ENCODE data around the gene WIF1. TPM values are rescaled to one million over a fixed set of nuclear protein-coding genes. Genes with fewer than 3 reads are reported as not detected.

Gene WIF1
- total RNA-seq, 1 donor from 2014 or later = 1.0 TPM

DNA sequence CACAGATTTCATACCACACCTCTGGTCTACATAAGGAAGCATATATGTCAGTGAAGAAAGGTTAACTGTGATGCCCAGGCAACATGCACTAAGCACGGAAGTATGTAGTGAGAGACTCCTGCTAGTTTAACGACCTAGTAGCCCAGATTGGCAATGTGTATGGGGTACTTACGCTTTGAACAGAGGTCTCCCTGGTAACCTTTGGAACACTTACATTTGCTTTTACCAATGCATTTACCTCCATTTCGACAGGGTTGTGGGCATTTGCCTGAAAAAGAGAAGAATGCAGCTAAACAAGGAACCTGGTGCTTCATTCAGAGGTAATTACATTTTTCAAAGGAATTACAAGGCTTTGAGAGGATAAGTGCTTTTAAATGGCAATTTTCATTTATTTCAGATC lies 65.2 kb downstream of the WIF1 start:
- H3K36me3 ChIP-seq (ENCODE audit: control insufficient read depth in 3 of 3, insufficient read depth in 3 of 3, low read length in 3 of 3) = no peaks in the 10 kb centered on the region
- no peak overlapping the region for H3K4me3 ChIP-seq (ENCODE audit: low read length in 3 of 3)
- H3K9ac ChIP-seq (ENCODE audit: low read depth in 1 of 3, low read length in 3 of 3) = no peak overlapping the region
- peaks cover 0 to 4% (median 3%) of the 10 kb centered on the region in 3 donors for H3K27me3 ChIP-seq (ENCODE audit: control insufficient read depth in 3 of 3, insufficient read depth in 3 of 3, low read length in 3 of 3)
- no peaks in the 10 kb centered on the region for H3K4me1 ChIP-seq (ENCODE audit: control insufficient read depth in 3 of 3, insufficient read depth in 3 of 3, low read length in 3 of 3)
- H3K27ac ChIP-seq (ENCODE audit: low read depth, low read length) = no peak overlapping the region
- H3K9me3 ChIP-seq (ENCODE audit: control insufficient read depth in 3 of 3, low read length in 3 of 3) = no peaks in the 10 kb centered on the region

DNA sequence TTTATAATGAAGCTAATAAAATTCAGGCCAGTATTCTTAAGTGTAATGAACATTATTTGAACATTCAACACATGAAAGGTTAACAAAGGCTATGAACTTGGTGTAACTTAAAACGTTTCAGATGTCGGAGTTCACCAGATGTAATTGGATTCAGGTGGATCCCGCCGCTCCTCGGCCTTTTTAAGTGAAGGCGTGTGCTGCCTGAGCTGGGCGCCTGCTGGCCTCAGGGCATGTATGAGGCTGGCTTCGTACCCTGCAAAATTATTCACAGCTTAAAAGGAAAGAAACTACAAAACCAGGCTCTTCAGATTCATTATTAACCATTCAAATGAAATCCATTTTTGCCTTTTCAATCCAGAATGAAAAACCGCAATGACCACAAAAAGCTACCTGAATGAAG lies 69.9 kb downstream of the WIF1 start:
- no peak overlapping the region for H3K9ac ChIP-seq (ENCODE audit: low read depth in 1 of 3, low read length in 3 of 3)
- no peak overlapping the region for H3K4me3 ChIP-seq (ENCODE audit: low read length in 3 of 3)
- peaks cover 0 to 7% (median 3%) of the 10 kb centered on the region in 3 donors for H3K27me3 ChIP-seq (ENCODE audit: control insufficient read depth in 3 of 3, insufficient read depth in 3 of 3, low read length in 3 of 3)

DNA sequence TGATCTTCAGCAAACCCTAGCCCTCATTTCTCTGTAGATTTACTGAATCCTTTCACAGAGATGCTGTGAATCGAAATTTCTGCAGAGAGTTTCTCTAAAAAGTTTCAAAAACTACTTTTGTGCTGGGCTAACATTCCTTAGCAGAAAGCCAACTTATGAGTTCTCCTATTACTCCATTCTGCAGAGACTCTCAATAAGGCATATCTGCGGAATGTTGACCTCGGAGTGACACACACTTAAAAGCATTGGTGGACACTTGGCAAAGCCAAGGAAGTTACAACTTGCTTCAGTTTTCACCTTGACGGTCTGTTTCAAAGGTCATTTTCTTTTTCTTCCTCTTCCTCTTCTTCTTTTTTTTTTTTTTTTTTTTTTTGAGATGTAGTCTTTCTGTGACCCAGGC lies 75.8 kb downstream of the WIF1 start:
- Histone ChIP-seq H3K9ac (ENCODE audit: low read depth in 1 of 3, low read length in 3 of 3) (no peak overlapping the region), H3K4me1 (ENCODE audit: control insufficient read depth in 3 of 3, insufficient read depth in 3 of 3, low read length in 3 of 3) (no peaks in the 10 kb centered on the region), H3K27me3 (ENCODE audit: control insufficient read depth in 3 of 3, insufficient read depth in 3 of 3, low read length in 3 of 3) (peaks cover 0 to 3% (median 0%) of the 10 kb centered on the region in 3 donors), H3K36me3 (ENCODE audit: control insufficient read depth in 3 of 3, insufficient read depth in 3 of 3, low read length in 3 of 3) (no peaks in the 10 kb centered on the region), H3K9me3 (ENCODE audit: control insufficient read depth in 3 of 3, low read length in 3 of 3) (peaks cover 0 to 2% (median 0%) of the 10 kb centered on the region in 3 donors), H3K4me3 (ENCODE audit: low read length in 3 of 3) (no peak overlapping the region), H3K27ac (ENCODE audit: low read depth, low read length) (no peak overlapping the region)

More for the DNA sequence above, 69.9 kb downstream of the WIF1 start:
- Histone ChIP-seq H3K27ac (ENCODE audit: low read depth, low read length) (no peak overlapping the region), H3K9me3 (ENCODE audit: control insufficient read depth in 3 of 3, low read length in 3 of 3) (no peaks in the 10 kb centered on the region), H3K36me3 (ENCODE audit: control insufficient read depth in 3 of 3, insufficient read depth in 3 of 3, low read length in 3 of 3) (no peaks in the 10 kb centered on the region), H3K4me1 (ENCODE audit: control insufficient read depth in 3 of 3, insufficient read depth in 3 of 3, low read length in 3 of 3) (no peaks in the 10 kb centered on the region)

DNA sequence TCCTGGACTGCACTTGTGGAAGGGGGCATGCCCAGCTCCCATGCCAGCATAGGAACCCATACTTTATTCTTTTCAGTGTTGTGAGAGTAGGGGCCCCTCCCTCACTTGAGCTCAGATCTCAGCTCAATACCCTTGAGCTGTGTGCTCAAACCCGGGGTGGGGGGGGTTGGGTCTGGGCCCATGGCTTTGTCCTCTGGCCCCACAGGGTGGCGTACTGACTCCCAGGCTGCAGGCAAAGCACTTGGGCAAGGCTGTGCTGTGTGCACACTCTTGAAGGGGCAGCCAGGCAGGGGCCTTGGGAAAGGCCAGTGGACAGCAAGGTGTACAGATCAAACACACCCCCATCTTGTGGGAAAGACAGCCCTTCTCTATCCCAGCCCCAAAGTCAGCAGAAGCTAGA lies 81.8 kb downstream of the WIF1 start:
- H3K27ac ChIP-seq (ENCODE audit: low read depth, low read length) = no peak overlapping the region
- H3K9me3 ChIP-seq (ENCODE audit: control insufficient read depth in 3 of 3, low read length in 3 of 3) = peaks cover 0 to 2% (median 0%) of the 10 kb centered on the region in 3 donors
- no peak overlapping the region for H3K9ac ChIP-seq (ENCODE audit: low read depth in 1 of 3, low read length in 3 of 3)
- peaks cover 0 to 3% (median 0%) of the 10 kb centered on the region in 3 donors for H3K27me3 ChIP-seq (ENCODE audit: control insufficient read depth in 3 of 3, insufficient read depth in 3 of 3, low read length in 3 of 3)
- no peak overlapping the region for H3K4me3 ChIP-seq (ENCODE audit: low read length in 3 of 3)
- H3K36me3 ChIP-seq (ENCODE audit: control insufficient read depth in 3 of 3, insufficient read depth in 3 of 3, low read length in 3 of 3) = no peaks in the 10 kb centered on the region
- no peaks in the 10 kb centered on the region for H3K4me1 ChIP-seq (ENCODE audit: control insufficient read depth in 3 of 3, insufficient read depth in 3 of 3, low read length in 3 of 3)

DNA sequence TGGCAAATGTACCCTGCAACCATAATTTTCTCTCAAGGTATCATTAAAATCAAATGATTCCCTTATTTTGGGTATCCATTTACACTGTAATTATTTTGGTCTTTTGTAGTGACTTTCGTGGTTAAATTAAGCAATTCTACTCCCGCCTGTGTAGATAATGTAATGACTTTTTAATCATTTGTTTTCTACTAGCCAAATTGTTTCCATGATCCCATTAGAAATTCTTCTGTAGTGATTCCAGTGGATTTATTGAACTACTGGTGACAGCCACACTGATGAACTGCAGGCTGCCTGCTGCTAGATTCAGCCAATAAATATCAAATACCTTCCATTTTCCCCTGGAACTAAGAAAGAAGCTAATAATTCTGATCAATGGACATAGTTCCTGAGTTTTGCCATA lies 96.0 kb downstream of the WIF1 start:
- no peak overlapping the region for H3K9ac ChIP-seq (ENCODE audit: low read depth in 1 of 3, low read length in 3 of 3)

DNA sequence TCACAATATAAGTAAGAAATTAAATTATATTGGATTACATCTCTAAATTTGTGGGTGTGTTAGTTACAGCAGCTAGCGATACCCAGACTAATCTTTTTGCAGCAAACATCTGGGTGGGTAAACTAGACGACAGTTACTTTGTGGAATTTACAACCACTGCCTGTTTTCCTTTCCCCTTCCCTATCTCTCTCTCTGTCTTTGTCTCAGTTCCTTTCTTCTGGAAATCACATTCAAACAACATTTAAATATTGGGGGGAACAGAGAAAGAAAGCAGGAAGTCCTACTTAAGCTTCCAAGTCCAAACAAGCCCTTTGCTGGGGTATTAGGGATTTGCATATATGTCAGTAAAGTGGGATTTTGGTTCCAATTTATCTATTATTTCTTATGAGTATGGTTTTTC lies 97.6 kb downstream of the WIF1 start:
- H3K9me3 ChIP-seq (ENCODE audit: control insufficient read depth in 3 of 3, low read length in 3 of 3) = peaks cover 0 to 3% (median 0%) of the 10 kb centered on the region in 3 donors
- H3K9ac ChIP-seq (ENCODE audit: low read depth in 1 of 3, low read length in 3 of 3) = no peak overlapping the region
- H3K4me3 ChIP-seq (ENCODE audit: low read length in 3 of 3) = no peak overlapping the region
- H3K27ac ChIP-seq (ENCODE audit: low read depth, low read length) = no peak overlapping the region
- no peaks in the 10 kb centered on the region for H3K27me3 ChIP-seq (ENCODE audit: control insufficient read depth in 3 of 3, insufficient read depth in 3 of 3, low read length in 3 of 3)
- H3K36me3 ChIP-seq (ENCODE audit: control insufficient read depth in 3 of 3, insufficient read depth in 3 of 3, low read length in 3 of 3) = no peaks in the 10 kb centered on the region
- H3K4me1 ChIP-seq (ENCODE audit: control insufficient read depth in 3 of 3, insufficient read depth in 3 of 3, low read length in 3 of 3) = no peaks in the 10 kb centered on the region

More for the DNA sequence above, 96.0 kb downstream of the WIF1 start:
- no peak overlapping the region for H3K4me3 ChIP-seq (ENCODE audit: low read length in 3 of 3)
- H3K27ac ChIP-seq (ENCODE audit: low read depth, low read length) = no peak overlapping the region
- H3K27me3 ChIP-seq (ENCODE audit: control insufficient read depth in 3 of 3, insufficient read depth in 3 of 3, low read length in 3 of 3) = no peaks in the 10 kb centered on the region
- H3K4me1 ChIP-seq (ENCODE audit: control insufficient read depth in 3 of 3, insufficient read depth in 3 of 3, low read length in 3 of 3) = no peaks in the 10 kb centered on the region
- peaks cover 0 to 3% (median 0%) of the 10 kb centered on the region in 3 donors for H3K9me3 ChIP-seq (ENCODE audit: control insufficient read depth in 3 of 3, low read length in 3 of 3)
- H3K36me3 ChIP-seq (ENCODE audit: control insufficient read depth in 3 of 3, insufficient read depth in 3 of 3, low read length in 3 of 3) = no peaks in the 10 kb centered on the region

DNA sequence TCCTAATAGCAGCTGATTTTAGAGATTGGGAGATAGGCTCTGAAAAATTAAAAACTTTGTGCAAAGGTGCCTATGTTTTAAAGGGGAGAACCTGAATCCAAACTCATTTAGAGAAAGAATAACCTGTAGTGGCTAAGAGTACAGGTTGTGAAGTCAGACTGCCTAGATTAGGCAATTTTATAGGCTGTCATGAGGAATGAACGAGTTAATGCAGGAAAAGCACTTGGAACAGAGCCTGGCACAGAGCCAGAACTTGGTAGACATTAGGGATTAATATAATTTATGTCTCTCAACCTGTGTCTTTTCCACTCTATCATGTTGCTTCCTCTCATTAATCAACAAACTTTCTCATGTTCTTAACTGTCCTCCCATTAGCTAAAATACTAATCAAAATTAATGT lies 98.1 kb downstream of the WIF1 start:
- H3K27me3 ChIP-seq (ENCODE audit: control insufficient read depth in 3 of 3, insufficient read depth in 3 of 3, low read length in 3 of 3) = no peaks in the 10 kb centered on the region
- H3K9me3 ChIP-seq (ENCODE audit: control insufficient read depth in 3 of 3, low read length in 3 of 3) = peaks cover 0 to 2% (median 0%) of the 10 kb centered on the region in 3 donors
- no peaks in the 10 kb centered on the region for H3K36me3 ChIP-seq (ENCODE audit: control insufficient read depth in 3 of 3, insufficient read depth in 3 of 3, low read length in 3 of 3)
- H3K4me3 ChIP-seq (ENCODE audit: low read length in 3 of 3) = no peak overlapping the region
- H3K27ac ChIP-seq (ENCODE audit: low read depth, low read length) = no peak overlapping the region
- no peak overlapping the region for H3K9ac ChIP-seq (ENCODE audit: low read depth in 1 of 3, low read length in 3 of 3)
- H3K4me1 ChIP-seq (ENCODE audit: control insufficient read depth in 3 of 3, insufficient read depth in 3 of 3, low read length in 3 of 3) = no peaks in the 10 kb centered on the region

DNA sequence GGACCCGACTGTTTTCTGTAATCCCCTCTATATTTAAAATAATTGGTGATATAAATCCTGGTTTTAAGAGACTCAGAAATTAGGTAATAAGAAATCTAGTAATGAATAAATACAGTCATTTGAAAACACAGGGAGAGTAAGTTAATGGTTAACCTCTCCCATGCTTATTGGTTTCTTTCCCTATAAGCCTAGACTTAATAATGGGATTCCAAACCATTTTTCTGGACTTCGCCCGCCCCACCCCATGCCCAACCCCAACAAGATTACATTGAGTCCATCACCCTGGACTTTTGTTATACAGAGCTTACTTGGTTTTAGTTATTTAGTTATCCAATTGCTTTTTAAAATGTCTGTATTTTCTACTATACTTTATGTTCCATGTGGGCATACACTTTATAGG lies 98.7 kb downstream of the WIF1 start:
- no peak overlapping the region for H3K9ac ChIP-seq (ENCODE audit: low read depth in 1 of 3, low read length in 3 of 3)
- H3K9me3 ChIP-seq (ENCODE audit: control insufficient read depth in 3 of 3, low read length in 3 of 3) = no peaks in the 10 kb centered on the region
- no peaks in the 10 kb centered on the region for H3K36me3 ChIP-seq (ENCODE audit: control insufficient read depth in 3 of 3, insufficient read depth in 3 of 3, low read length in 3 of 3)
- H3K4me3 ChIP-seq (ENCODE audit: low read length in 3 of 3) = no peak overlapping the region
- H3K27ac ChIP-seq (ENCODE audit: low read depth, low read length) = no peak overlapping the region
- H3K27me3 ChIP-seq (ENCODE audit: control insufficient read depth in 3 of 3, insufficient read depth in 3 of 3, low read length in 3 of 3) = no peaks in the 10 kb centered on the region
- H3K4me1 ChIP-seq (ENCODE audit: control insufficient read depth in 3 of 3, insufficient read depth in 3 of 3, low read length in 3 of 3) = no peaks in the 10 kb centered on the region

DNA sequence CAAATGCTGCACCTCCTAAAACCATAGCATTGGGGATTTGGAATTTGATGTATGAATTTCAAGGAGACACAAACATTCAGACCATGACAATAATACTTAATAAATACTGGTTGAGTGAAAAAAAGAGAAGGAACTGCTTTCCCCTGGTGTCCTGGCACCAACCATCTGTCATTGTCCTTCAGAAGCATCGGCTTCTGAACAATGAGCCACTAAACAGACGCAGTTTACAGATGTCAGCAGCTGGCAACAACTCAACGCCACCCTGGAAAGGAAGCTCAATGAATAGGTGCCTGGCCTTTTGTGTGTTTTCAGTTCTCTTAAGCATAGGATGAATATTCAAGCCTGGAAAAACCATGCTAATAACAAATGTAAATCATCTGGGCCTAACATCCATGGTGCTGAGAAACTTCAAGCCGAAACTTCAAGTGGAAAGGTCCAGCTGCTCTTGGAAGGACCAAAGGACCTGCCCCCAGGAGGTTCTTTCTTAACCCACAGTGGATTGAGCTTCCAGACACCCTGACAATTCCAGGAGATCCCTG lies 101.3 kb downstream of the WIF1 start:
- Histone ChIP-seq H3K9me3 (ENCODE audit: control insufficient read depth in 3 of 3, low read length in 3 of 3) (no peaks in the 10 kb centered on the region), H3K36me3 (ENCODE audit: control insufficient read depth in 3 of 3, insufficient read depth in 3 of 3, low read length in 3 of 3) (no peaks in the 10 kb centered on the region), H3K27ac (ENCODE audit: low read depth, low read length) (no peak overlapping the region), H3K9ac (ENCODE audit: low read depth in 1 of 3, low read length in 3 of 3) (no peak overlapping the region), H3K27me3 (ENCODE audit: control insufficient read depth in 3 of 3, insufficient read depth in 3 of 3, low read length in 3 of 3) (no peaks in the 10 kb centered on the region), H3K4me1 (ENCODE audit: control insufficient read depth in 3 of 3, insufficient read depth in 3 of 3, low read length in 3 of 3) (no peaks in the 10 kb centered on the region), H3K4me3 (ENCODE audit: low read length in 3 of 3) (no peak overlapping the region)

DNA sequence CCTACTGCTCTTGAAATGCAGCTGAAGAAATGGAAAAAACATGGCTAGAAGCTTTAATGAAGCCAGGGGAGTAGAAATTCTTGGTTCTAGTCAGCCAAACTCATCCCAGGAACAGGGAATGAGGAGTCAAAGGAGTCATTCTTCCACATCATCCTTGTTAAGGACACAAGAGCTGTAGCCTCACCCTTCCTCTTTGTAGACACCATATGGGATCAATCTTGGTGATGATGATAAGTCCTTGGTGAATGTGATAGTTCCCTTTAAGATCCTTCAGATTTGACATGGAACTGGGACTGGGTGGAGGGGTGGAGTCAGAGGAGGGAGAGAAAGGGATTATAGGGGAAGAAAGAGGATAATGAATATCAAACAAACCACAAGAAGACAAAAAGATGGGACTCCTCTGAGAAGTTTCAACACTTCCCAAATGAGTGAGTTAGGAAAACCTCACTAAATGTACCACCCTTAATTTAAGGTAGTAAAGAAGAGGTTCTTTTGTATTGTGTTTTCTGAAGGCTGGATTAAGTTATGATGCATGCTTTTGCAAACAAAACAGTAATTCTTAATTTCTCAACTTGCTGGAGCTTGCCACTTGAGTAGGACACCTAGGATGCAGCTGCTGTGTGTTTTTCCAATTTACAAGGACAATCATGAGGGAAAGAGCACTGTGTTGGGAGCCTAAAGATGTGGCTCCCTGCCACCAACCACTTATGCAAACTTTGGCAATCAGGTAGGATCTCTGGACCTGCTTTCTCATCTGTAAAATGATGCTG lies 104.0 kb downstream of the WIF1 start:
- no peak overlapping the region for H3K4me3 ChIP-seq (ENCODE audit: low read length in 3 of 3)

More for the DNA sequence above, 104.0 kb downstream of the WIF1 start:
- Histone ChIP-seq H3K4me1 (ENCODE audit: control insufficient read depth in 3 of 3, insufficient read depth in 3 of 3, low read length in 3 of 3) (no peaks in the 10 kb centered on the region), H3K27ac (ENCODE audit: low read depth, low read length) (no peak overlapping the region), H3K27me3 (ENCODE audit: control insufficient read depth in 3 of 3, insufficient read depth in 3 of 3, low read length in 3 of 3) (no peaks in the 10 kb centered on the region), H3K36me3 (ENCODE audit: control insufficient read depth in 3 of 3, insufficient read depth in 3 of 3, low read length in 3 of 3) (no peaks in the 10 kb centered on the region), H3K9ac (ENCODE audit: low read depth in 1 of 3, low read length in 3 of 3) (no peak overlapping the region), H3K9me3 (ENCODE audit: control insufficient read depth in 3 of 3, low read length in 3 of 3) (no peaks in the 10 kb centered on the region)

All from skeletal muscle tissue (tissue), 4 donors.